Measurements from ENCODE around the gene PGF.

PGF gene

DNA sequence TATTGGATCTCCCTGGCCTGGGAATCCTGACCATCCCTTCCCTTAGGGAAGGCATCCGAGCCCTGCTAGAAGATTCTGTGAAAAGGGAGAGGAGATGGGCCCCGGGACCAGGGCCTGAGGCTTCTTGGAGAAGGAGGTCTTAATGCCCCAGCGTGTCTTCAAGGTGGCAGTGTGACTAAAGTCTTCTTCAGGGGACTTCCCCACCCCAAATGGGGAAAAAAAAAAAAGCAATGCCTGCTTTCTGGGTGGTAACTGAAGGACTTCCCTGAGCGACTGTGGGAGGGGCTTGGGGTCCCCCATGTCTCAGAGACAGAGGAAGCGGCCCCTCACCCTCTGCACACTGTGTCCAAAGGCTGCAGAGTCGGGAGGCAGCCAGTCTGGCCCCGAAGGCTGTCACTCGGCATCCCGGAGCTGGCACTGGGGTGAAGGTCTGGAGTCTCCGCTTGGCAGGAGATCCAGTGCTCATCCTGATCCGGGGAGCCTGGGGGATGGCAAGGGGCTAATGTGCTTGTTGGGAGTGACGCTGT, 7.8 kb upstream of the PGF start:
- DNase-seq (ENCODE audit: low read depth), result peak; percentile 30
- TF ChIP-seq, protein P1, sequence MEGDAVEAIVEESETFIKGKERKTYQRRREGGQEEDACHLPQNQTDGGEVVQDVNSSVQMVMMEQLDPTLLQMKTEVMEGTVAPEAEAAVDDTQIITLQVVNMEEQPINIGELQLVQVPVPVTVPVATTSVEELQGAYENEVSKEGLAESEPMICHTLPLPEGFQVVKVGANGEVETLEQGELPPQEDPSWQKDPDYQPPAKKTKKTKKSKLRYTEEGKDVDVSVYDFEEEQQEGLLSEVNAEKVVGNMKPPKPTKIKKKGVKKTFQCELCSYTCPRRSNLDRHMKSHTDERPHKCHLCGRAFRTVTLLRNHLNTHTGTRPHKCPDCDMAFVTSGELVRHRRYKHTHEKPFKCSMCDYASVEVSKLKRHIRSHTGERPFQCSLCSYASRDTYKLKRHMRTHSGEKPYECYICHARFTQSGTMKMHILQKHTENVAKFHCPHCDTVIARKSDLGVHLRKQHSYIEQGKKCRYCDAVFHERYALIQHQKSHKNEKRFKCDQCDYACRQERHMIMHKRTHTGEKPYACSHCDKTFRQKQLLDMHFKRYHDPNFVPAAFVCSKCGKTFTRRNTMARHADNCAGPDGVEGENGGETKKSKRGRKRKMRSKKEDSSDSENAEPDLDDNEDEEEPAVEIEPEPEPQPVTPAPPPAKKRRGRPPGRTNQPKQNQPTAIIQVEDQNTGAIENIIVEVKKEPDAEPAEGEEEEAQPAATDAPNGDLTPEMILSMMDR (IDR thresholded peaks at IDR 0.05; ENCODE audit: insufficient read depth, low read depth, low read length, missing control alignments), result no peak
- H3K4me3 ChIP-seq (ENCODE audit: low read depth, low read length), result no peak overlapping the region

DNA sequence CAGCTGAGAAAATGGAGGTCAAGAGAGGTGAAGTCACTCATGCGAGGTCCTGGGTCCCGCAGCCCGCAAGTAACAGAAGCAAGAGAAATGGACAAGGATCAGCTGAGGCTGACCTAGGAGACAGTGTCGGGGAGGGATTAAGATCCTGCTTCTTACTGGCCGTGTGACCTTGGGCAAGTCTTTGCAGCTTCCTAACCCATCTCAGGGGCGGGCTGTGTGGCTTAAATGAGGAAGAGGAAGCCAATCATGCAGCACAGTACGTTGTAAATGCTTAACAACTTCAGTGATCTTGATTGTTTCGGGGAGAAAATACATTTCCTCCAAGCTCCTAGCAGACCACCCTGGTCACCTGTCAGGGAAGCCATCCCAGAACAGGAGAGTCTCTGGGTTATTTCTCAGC, 7.1 kb upstream of the PGF start:
- TF ChIP-seq, protein P1 (IDR thresholded peaks at IDR 0.05; ENCODE audit: insufficient read depth, low read depth, low read length, missing control alignments), result no peak
- H3K4me3 ChIP-seq (ENCODE audit: low read depth, low read length), result no peak overlapping the region

DNA sequence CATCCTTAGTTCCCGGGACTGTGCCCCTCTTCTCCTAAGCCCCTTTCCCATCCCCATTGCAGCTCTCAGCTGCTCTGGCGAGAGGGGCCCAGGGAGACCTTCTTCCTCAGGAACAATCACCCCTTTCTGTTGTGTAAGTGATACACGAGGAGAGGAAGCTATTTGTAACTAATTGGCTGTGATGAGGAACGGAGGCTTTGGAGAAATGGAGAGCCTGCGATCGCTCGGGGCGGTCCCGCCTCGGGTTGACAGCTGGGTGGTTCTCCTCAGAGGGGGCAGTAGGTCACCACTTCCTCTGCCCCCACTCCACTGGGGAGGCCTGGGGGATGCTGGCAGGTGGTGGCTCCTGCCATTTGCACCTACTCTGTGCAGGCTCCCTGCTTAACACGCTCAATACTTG, 6.6 kb upstream of the PGF start:
- no peak overlapping the region for H3K4me3 ChIP-seq (ENCODE audit: low read depth, low read length)
- TF ChIP-seq, protein P1 (IDR thresholded peaks at IDR 0.05; ENCODE audit: insufficient read depth, low read depth, low read length, missing control alignments), result no peak
- no peak for DNase-seq (ENCODE audit: low read depth)

More for the DNA sequence above, 7.1 kb upstream of the PGF start:
- DNase-seq (ENCODE audit: low read depth), result peak; percentile 50

DNA sequence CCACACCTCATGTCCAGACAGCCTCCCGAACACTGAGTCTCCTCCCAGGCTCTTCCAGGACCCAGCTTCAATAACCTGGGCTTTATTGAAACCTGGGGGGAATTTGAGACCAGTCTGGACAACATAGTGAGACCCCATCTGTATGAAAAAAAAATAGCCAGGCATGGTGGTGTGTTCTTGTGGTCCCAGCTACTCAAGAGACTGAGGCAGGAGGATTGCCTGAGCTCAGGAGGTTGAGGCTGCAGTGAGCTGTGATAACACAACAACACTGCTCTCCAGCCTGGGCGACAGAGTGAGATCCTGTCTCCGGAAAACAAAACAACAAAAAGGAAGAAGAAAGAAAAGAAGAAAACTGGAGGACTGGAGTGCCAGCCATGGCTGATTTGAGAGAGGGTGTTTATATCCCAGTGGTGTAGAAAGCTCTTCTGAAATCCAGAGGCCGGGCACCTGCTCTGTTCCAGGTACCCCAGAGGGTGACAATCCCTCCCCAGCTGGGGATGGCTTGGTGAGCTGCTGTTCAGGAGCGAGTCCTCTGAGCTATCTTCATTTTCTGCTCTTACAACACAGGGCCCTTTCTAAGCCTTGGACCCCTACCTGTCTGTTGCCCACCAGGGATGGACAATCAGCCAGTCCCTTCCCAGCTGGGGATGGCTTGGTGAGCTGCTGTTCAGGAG, 6.0 kb upstream of the PGF start:
- no peak overlapping the region for H3K4me3 ChIP-seq (ENCODE audit: low read depth, low read length)
- no peak for DNase-seq (ENCODE audit: low read depth)
- TF ChIP-seq, protein P1 (IDR thresholded peaks at IDR 0.05; ENCODE audit: insufficient read depth, low read depth, low read length, missing control alignments), result no peak

DNA sequence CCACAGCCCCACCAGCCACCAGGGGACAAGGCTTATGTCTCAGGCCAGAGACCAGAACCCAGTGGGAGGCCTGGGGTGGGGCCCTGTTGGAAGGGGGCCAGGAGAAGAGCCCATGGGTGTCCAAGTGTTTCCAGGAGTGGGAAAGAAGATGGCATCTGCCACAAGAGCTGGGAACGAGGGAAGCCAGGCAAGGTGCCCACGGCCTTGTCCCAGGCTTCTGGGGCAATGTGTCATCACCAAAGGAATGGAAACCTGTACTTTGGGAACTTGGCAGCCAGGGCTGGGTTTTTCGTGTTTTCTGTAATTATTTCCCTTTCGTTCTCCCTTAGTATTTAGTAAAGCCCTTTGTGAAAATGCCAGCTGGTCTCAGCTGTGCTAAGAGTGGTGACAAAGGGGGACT, 5.3 kb upstream of the PGF start:
- no peak overlapping the region for H3K4me3 ChIP-seq (ENCODE audit: low read depth, low read length)
- DNase-seq (ENCODE audit: low read depth), result no peak
- TF ChIP-seq, protein P1 (IDR thresholded peaks at IDR 0.05; ENCODE audit: insufficient read depth, low read depth, low read length, missing control alignments), result no peak

DNA sequence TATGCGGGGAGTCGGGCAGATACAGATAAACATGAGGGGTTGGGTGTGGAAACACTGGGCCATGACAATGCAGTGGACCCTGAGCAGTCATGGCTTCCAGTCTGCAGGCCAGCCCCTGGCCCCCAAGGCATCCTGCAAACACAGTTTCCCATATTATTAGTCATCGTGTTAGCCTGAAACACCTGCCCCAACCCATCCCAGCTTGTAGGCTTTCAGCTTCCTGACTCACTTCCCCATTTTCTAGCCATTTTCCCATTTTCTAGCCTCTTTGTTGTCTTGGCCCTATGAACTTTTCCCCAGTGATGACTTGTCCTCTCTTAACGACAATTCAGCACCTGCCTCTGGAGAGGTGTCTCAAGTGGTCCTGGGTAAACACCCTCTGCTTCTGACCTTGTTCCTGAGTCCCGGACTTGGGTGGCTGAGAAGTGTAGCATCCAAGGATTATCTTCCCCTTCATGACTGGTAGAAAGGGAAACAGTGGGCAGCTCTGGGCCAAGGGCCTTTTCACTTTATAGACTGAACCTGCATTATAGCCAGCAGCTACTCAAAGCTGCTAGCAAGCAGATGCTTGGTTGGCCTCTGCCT, 4.3 kb upstream of the PGF start:
- DNase-seq (ENCODE audit: low read depth), result no peak
- TF ChIP-seq, protein P1 (IDR thresholded peaks at IDR 0.05; ENCODE audit: insufficient read depth, low read depth, low read length, missing control alignments), result no peak

More for the DNA sequence above, 4.3 kb upstream of the PGF start:
- H3K4me3 ChIP-seq (ENCODE audit: low read depth, low read length), result no peak overlapping the region

Measured in GM12865 (cell line).